Activated CD4-positive, alpha-beta memory T cell treated with anti-CD3 and anti-CD28 coated beads for 36 hours (primary cell): ENCODE data around the gene PAMR1. TPM values are rescaled to one million over a fixed set of nuclear protein-coding genes. Genes with fewer than 3 reads are reported as not detected.
A peak's percentile ranks its signal among the peaks of the same experiment; 100 is the strongest.

ENCODE experiments used
- CTCF ChIA-PET: fragments of 350-600 bp; sonication (Branson Sonifier 250); formaldehyde crosslinking; loops from one replicate; lab custom pipeline; 2021; ENCODE audit warnings: antibody characterized with exemption, inconsistent platforms; lab: Charles Lee
- POLR2A ChIA-PET: fragments of 350-600 bp; sonication (Branson Sonifier 250); formaldehyde crosslinking; loops from one replicate; lab custom pipeline; 2021; ENCODE audit warnings: antibody characterized with exemption; lab: Charles Lee
- DNase-seq: peaks from one replicate; pipeline ENCODE4 v3.0.0-alpha.2; 2020
- H3K27ac Mint-ChIP-seq: one replicate; pipeline ENCODE4 v1.8.0; 2021; ENCODE audit warnings: mixed read lengths
- H3K27me3 Mint-ChIP-seq: one replicate; pipeline ENCODE4 v1.8.0; 2021; ENCODE audit warnings: mixed read lengths
- H3K36me3 Mint-ChIP-seq: one replicate; pipeline ENCODE4 v1.8.0; 2021; ENCODE audit warnings: mixed read lengths
- H3K4me1 Mint-ChIP-seq: one replicate; pipeline ENCODE4 v1.8.0; 2021; ENCODE audit warnings: low read depth, mixed read lengths
- H3K4me3 Mint-ChIP-seq: one replicate; pipeline ENCODE4 v1.8.0; 2021; ENCODE audit warnings: mild to moderate bottlenecking, mixed read lengths
- H3K9me3 Mint-ChIP-seq: one replicate; pipeline ENCODE4 v1.8.0; 2021; ENCODE audit warnings: mixed read lengths
- intact Hi-C: fragments of 100-400 bp; cut with micrococcal nuclease; formaldehyde crosslinking; loops from one replicate; pipeline ENCODE4 v1.15.1; 2023
- total RNA-seq, 2 experiments: library from RNA; stranded (reverse); gene quantifications; one replicate each; pipeline ENCODE4 v1.2.3, GENCODE V29; 2021

PAMR1 gene, protein sequence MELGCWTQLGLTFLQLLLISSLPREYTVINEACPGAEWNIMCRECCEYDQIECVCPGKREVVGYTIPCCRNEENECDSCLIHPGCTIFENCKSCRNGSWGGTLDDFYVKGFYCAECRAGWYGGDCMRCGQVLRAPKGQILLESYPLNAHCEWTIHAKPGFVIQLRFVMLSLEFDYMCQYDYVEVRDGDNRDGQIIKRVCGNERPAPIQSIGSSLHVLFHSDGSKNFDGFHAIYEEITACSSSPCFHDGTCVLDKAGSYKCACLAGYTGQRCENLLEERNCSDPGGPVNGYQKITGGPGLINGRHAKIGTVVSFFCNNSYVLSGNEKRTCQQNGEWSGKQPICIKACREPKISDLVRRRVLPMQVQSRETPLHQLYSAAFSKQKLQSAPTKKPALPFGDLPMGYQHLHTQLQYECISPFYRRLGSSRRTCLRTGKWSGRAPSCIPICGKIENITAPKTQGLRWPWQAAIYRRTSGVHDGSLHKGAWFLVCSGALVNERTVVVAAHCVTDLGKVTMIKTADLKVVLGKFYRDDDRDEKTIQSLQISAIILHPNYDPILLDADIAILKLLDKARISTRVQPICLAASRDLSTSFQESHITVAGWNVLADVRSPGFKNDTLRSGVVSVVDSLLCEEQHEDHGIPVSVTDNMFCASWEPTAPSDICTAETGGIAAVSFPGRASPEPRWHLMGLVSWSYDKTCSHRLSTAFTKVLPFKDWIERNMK
- total RNA-seq = not detected

DNA sequence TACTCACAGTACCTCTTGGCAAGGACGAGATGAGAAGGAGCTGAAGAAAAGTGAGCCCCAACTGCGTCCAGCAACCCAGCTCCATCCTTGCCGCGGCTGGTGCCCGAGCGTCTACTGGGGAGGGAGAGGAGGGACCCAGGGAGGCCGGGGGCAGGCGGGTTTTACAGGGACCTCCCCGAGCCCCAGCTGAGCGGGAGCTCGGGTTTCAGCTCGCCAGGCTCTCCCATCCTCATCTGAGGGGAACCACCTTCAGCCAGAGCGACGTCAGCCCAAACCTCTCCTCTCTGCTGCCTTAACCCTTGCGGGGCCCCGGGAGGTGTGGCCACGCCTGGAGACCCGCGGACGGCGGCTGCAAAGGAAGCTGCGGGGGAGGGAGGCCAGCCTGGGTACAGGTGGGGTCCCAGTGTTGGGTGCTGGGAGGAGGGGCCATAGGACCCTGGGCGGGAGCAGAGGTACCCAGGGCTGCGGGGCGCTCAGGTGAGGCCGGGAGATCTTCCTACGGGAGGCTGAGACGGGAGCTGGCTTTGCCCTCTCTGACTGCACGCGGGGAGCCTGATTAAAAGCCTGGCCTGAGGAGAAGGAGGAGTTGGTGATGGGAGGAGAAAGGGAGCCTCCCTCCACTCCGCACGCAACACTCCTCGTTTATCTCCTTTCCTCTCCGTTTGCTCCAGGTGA is at the start of gene PAMR1:
Gene PAMR1, minus strand, starts transcription at position 116 of the 675 bp plus-strand sequence. Its CDS starts 31 bp downstream, at position 85.
- no peaks in the 10 kb centered on the region for H3K9me3 Mint-ChIP-seq
- H3K4me1 Mint-ChIP-seq = no peaks in the 10 kb centered on the region
- no peaks in the 10 kb centered on the region for H3K36me3 Mint-ChIP-seq
- H3K4me3 Mint-ChIP-seq = no peak within 1 kb of the TSS
- no peak within 1 kb of the TSS for H3K27ac Mint-ChIP-seq
- ChIA-PET POLR2A (no interaction called here), CTCF (no interaction called here)
- peak; percentile 35 for DNase-seq
- H3K27me3 Mint-ChIP-seq = peaks cover 64% of the 10 kb centered on the region
- intact Hi-C loops = no loop called here

- Mint-ChIP-seq H3K9me3 (peaks cover 8% of the 10 kb centered on the region), H3K4me3 (no peak overlapping the region), H3K27me3 (peaks cover 15% of the 10 kb centered on the region), H3K27ac (no peak overlapping the region), H3K36me3 (no peaks in the 10 kb centered on the region), H3K4me1 (no peaks in the 10 kb centered on the region)
- CTCF ChIA-PET = no interaction called here
- POLR2A ChIA-PET = no interaction called here
- intact Hi-C loops = no loop called here
- no peak for DNase-seq
Observed at GRCh38 chr11:35571696-35572095, 46.3 kb upstream of the PAMR1 start.

DNA sequence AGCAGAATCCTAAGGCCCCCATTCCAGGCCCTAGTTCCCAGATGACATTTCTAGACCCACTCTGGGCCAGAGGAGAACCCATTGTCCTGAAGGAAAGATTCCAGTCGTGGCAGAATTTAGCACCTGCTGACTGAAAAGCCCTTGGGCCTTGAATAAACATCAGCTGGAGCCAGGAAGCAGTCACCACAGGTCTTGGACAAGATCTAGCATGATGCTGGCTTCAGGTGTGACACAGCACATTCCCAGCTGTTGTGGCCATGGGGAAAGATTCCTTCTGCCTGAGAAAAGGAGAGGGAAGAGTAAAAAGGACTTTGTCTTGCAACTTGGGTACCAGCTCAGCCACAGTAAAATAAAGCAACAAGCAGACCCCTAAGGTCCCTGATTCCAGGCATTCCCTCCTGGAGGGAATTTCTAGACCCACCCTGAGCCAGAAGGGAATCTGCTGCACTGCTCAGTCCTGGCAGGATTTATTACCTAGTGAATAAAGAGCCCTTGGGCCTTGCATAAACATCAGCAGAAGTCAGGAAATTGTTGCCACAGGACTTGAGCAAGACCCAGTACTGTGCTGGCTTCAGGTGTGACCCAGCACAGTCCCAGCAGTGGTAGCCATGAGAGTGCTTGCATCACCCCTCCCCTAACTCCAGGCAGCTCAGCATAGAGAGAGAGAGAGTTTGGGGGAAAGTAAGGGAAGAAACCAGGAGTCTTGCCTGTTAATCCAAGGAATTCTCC is 42.5 kb upstream of the PAMR1 start:
- no peak overlapping the region for H3K27ac Mint-ChIP-seq
- peaks cover 16% of the 10 kb centered on the region for H3K27me3 Mint-ChIP-seq
- intact Hi-C loops = no loop called here
- no peak for DNase-seq
- H3K9me3 Mint-ChIP-seq = peaks cover 8% of the 10 kb centered on the region
- no peak overlapping the region for H3K4me3 Mint-ChIP-seq
- no peaks in the 10 kb centered on the region for H3K4me1 Mint-ChIP-seq
- CTCF ChIA-PET = no interaction called here
- POLR2A ChIA-PET = no interaction called here
- no peaks in the 10 kb centered on the region for H3K36me3 Mint-ChIP-seq

GRCh38 chr11:35566885-35567284 is 41.5 kb upstream of the PAMR1 start:
- POLR2A ChIA-PET = no interaction called here
- H3K27me3 Mint-ChIP-seq = peaks cover 16% of the 10 kb centered on the region
- H3K27ac Mint-ChIP-seq = no peak overlapping the region
- intact Hi-C loops = no loop called here
- DNase-seq = no peak
- H3K4me1 Mint-ChIP-seq = no peaks in the 10 kb centered on the region
- peaks cover 8% of the 10 kb centered on the region for H3K9me3 Mint-ChIP-seq
- no peak overlapping the region for H3K4me3 Mint-ChIP-seq
- no peaks in the 10 kb centered on the region for H3K36me3 Mint-ChIP-seq
- CTCF ChIA-PET = interaction anchor here (0.6 kb wide), 1 partner anchor 1155 kb away, joined by 3 read pairs; no protein-coding TSS in a partner anchor

DNA sequence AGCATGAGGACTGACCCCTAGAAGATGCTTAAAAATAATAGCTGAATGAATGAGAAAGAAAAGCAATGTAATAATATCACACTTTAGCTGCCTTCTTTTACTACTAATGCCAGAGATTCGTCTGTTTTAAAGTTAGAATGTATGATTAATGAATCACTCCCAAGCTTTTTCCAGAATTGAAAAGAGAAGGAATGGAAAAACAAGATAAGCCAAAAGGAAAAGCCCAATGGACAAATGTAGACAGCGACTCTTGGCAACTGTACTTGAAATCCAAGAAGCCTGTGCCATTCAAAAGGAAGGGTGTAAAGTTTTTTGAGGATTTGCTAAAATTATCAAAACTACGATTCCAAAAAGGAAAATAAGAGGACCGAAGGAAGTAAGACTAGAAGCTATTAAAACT is 40.8 kb upstream of the PAMR1 start:
- H3K27ac Mint-ChIP-seq = no peak overlapping the region
- intact Hi-C loops = no loop called here
- H3K4me3 Mint-ChIP-seq = no peak overlapping the region
- H3K4me1 Mint-ChIP-seq = no peaks in the 10 kb centered on the region
- CTCF ChIA-PET = no interaction called here
- peaks cover 8% of the 10 kb centered on the region for H3K9me3 Mint-ChIP-seq
- peaks cover 16% of the 10 kb centered on the region for H3K27me3 Mint-ChIP-seq
- POLR2A ChIA-PET = no interaction called here
- no peak for DNase-seq
- no peaks in the 10 kb centered on the region for H3K36me3 Mint-ChIP-seq

DNA sequence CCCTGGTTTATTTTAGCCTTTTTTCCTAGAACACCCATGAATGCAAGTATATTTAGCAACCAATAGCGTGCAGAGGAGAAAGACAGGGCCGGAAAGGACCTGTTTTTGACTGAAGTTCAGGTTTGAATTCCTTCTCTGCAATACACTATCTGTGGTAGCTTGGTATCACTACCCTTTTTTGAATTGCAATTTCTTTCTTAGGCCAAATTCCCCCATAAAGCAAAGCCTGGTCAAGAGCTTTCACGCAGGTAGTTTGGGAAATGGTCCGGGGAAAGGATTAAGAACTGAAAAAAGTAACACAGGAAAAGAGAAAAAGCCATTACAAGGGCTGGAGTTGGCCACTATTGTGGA is 38.8 kb upstream of the PAMR1 start:
- Mint-ChIP-seq H3K27me3 (peaks cover 22% of the 10 kb centered on the region), H3K4me3 (no peak overlapping the region), H3K36me3 (no peaks in the 10 kb centered on the region), H3K4me1 (no peaks in the 10 kb centered on the region), H3K27ac (no peak overlapping the region), H3K9me3 (peaks cover 8% of the 10 kb centered on the region)
- CTCF ChIA-PET = no interaction called here
- intact Hi-C loops = no loop called here
- no peak for DNase-seq
- POLR2A ChIA-PET = no interaction called here

DNA sequence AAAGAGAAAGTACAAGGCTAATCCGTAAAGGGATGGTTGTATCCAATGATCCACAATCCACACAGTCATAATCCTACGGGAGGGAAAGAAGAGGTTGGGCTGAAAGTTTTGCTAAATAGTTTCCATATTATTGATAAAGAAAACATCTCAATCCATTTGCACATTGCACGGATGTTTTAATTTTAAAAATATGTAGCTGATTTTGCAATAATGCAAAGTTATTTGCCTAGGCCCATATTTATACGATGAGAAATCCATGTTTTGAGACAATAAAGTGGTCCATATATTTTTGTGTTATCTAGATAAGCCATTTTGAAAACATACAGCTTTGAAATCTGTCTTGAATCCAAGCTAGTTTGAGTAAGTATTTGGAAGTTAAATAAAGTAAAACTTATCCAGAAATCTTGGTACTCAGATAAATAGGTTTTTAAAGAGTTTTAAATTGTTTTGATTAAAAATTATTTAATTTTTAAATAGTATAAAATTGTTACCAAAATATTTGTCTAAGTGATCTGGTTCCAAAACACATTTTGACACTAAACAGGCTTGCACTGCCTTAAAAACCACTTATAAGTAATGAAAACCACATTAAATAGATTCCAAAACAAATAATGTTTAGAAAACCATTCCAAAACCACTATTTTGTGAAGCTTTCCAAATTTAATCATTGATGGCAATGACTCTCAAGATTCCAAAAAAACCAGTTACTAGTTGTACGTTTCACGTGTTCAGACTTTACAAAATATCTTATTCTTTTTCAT is 38.2 kb upstream of the PAMR1 start:
- Mint-ChIP-seq H3K9me3 (peaks cover 3% of the 10 kb centered on the region), H3K27me3 (peaks cover 23% of the 10 kb centered on the region), H3K4me1 (no peaks in the 10 kb centered on the region), H3K27ac (no peak overlapping the region), H3K4me3 (no peak overlapping the region), H3K36me3 (no peaks in the 10 kb centered on the region)
- intact Hi-C loops = no loop called here
- no peak for DNase-seq
- CTCF ChIA-PET = no interaction called here
- POLR2A ChIA-PET = no interaction called here

DNA sequence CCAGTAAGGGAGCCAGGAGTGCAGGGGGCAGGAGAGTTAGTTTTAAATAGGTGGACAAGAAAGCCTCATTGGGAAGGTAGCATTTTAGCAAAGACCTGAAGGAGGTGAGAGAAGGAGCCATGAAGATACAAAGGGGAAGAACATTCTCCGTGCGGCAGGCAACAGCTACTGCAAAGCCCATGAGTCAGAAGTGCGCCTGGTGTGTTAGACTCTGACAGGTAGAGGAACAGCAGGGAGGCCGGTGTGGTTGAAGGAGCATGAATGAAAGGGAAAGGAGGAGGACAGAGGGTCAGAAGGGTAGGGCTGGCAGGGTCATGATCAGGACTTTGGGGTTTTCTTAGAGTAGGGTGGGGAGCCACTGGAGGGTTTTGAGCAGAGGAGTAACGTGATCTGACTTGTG is 34.5 kb upstream of the PAMR1 start:
- POLR2A ChIA-PET = no interaction called here
- CTCF ChIA-PET = no interaction called here
- intact Hi-C loops = no loop called here
- Mint-ChIP-seq H3K9me3 (no peaks in the 10 kb centered on the region), H3K27ac (no peak overlapping the region), H3K27me3 (peaks cover 17% of the 10 kb centered on the region), H3K4me3 (no peak overlapping the region), H3K36me3 (no peaks in the 10 kb centered on the region), H3K4me1 (no peaks in the 10 kb centered on the region)
- DNase-seq = no peak

GRCh38 chr11:35558513-35558912 is 33.1 kb upstream of the PAMR1 start:
- Mint-ChIP-seq H3K4me1 (no peaks in the 10 kb centered on the region), H3K36me3 (no peaks in the 10 kb centered on the region), H3K27me3 (peaks cover 18% of the 10 kb centered on the region), H3K4me3 (no peak overlapping the region), H3K9me3 (no peaks in the 10 kb centered on the region), H3K27ac (no peak overlapping the region)
- no peak for DNase-seq
- CTCF ChIA-PET = no interaction called here
- intact Hi-C loops = no loop called here
- POLR2A ChIA-PET = no interaction called here

- Mint-ChIP-seq H3K27ac (no peak overlapping the region), H3K4me1 (no peaks in the 10 kb centered on the region), H3K36me3 (no peaks in the 10 kb centered on the region), H3K9me3 (no peaks in the 10 kb centered on the region), H3K27me3 (peaks cover 19% of the 10 kb centered on the region), H3K4me3 (no peak overlapping the region)
- ChIA-PET POLR2A (no interaction called here), CTCF (no interaction called here)
- DNase-seq = no peak
- intact Hi-C loops = no loop called here
Observed at GRCh38 chr11:35555488-35555887, 30.1 kb upstream of the PAMR1 start.

- no peak for DNase-seq
- no peaks in the 10 kb centered on the region for H3K9me3 Mint-ChIP-seq
- ChIA-PET POLR2A (no interaction called here), CTCF (no interaction called here)
- no peaks in the 10 kb centered on the region for H3K36me3 Mint-ChIP-seq
- peaks cover 18% of the 10 kb centered on the region for H3K27me3 Mint-ChIP-seq
- H3K4me3 Mint-ChIP-seq = no peak overlapping the region
- intact Hi-C loops = no loop called here
- H3K4me1 Mint-ChIP-seq = no peaks in the 10 kb centered on the region
- H3K27ac Mint-ChIP-seq = no peak overlapping the region
Observed at GRCh38 chr11:35554491-35555437, 29.3 kb upstream of the PAMR1 start.
